ENCODE measurements around the gene CDK5RAP1.

Gene CDK5RAP1

DNA sequence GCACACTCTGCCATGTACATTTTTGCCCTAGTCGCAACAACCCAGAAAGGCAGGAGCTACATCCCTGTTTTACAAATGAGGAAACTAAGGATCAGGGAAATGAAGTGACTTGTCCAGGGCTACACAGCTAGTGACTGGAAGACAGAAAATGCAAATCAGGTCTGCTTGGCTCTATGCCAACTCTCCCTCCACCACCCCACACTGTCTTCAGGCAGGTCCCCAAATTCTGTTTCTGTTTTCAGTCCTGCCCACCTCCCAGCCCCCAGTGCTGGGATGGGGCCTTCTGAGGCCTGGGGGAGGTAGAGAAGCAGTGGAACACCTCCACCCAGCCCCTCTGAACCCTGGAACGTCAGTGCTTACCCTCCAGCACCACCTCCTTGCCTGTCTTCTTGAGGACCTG lies 37.2 kb upstream of the CDK5RAP1 start:
- H2BK15ac ChIP-seq (replicated peaks; ENCODE audit: low read depth) = no peak overlapping the region
- H2AK5ac ChIP-seq (ENCODE audit: low read length) = no peak overlapping the region
- no peak overlapping the region for H3K23ac ChIP-seq (ENCODE audit: low read length)
- H3K79me1 ChIP-seq (ENCODE audit: low read length) = no peaks in the 10 kb centered on the region
- no peaks in the 10 kb centered on the region for H3K36me3 ChIP-seq (ENCODE audit: control insufficient read depth, insufficient read depth, low read length)
- no peak overlapping the region for H3K56ac ChIP-seq (ENCODE audit: low read length)
- no peak overlapping the region for H3K4me2 ChIP-seq (ENCODE audit: low read length)
- no peak overlapping the region for H4K5ac ChIP-seq (ENCODE audit: low read length)
- H3K79me2 ChIP-seq (ENCODE audit: control insufficient read depth, insufficient read depth, low read length) = no peaks in the 10 kb centered on the region
- no peak overlapping the region for H2BK5ac ChIP-seq (ENCODE audit: low read length)
- no peak for DNase-seq
- H3K18ac ChIP-seq (ENCODE audit: low read length) = no peak overlapping the region
- H3K9ac ChIP-seq (ENCODE audit: low read length) = no peak overlapping the region
- H3K4me3 ChIP-seq (ENCODE audit: low read length) = no peak overlapping the region
- WGBS (ENCODE audit: extremely low coverage, insufficient coverage, low lambda C conversion rate) = no CpG with 5 or more reads among the region's 2 CpGs
- no peak overlapping the region for H2BK120ac ChIP-seq (ENCODE audit: low read depth, low read length)
- H3K27ac ChIP-seq (ENCODE audit: low read depth, low read length) = no peak overlapping the region
- H3K4me1 ChIP-seq (ENCODE audit: control insufficient read depth, low read depth, low read length) = no peaks in the 10 kb centered on the region
- H3K4ac ChIP-seq (ENCODE audit: low read depth, low read length) = no peak overlapping the region
- H4K8ac ChIP-seq (ENCODE audit: low read depth, low read length) = no peak overlapping the region
- no peaks in the 10 kb centered on the region for H3K27me3 ChIP-seq (ENCODE audit: insufficient read depth, low read length, poor library complexity)

DNA sequence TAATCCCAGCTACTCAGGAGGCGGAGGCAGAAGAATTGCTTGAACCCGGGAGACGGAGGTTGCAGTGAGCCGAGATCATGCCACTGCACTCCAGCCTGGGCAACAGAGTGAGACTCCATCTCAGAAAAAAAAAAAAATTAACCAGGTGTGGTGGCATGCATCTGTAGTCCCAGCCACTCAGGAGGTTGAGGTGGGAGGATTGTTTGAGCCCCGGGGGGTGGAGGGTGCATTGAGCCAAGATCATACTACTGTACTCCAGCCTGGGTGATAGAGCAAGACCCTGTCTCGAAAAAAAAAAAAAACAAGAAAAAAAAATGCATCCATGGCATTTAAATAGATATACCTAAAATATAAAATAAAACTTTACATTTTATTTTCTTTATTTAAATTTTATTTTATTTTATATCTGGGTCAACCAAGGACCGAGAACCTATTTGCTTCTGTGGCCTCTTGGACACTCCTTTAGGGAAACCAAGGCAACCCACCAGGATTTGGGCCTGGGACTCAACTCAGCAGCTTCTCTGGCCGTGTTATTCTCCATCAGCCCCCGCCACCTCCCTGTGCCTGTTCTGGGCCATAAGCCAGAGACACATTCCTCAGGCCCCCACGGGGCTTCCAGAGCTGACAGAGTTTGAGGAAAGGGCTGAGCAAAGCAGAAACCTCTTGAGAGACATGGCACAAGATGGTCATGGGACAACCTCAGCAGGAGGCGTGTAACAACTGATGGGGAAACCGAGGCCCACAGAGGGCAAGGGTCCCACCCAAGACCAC lies 36.0 kb upstream of the CDK5RAP1 start:
- DNase-seq = no peak
- Histone ChIP-seq H3K4ac (ENCODE audit: low read depth, low read length) (no peak overlapping the region), H2BK5ac (ENCODE audit: low read length) (no peak overlapping the region), H3K27ac (ENCODE audit: low read depth, low read length) (no peak overlapping the region), H3K18ac (ENCODE audit: low read length) (no peak overlapping the region), H2AK5ac (ENCODE audit: low read length) (no peak overlapping the region), H4K8ac (ENCODE audit: low read depth, low read length) (no peak overlapping the region), H3K4me1 (ENCODE audit: control insufficient read depth, low read depth, low read length) (no peaks in the 10 kb centered on the region), H3K27me3 (ENCODE audit: insufficient read depth, low read length, poor library complexity) (no peaks in the 10 kb centered on the region), H3K9ac (ENCODE audit: low read length) (no peak overlapping the region), H3K23ac (ENCODE audit: low read length) (no peak overlapping the region), H3K79me1 (ENCODE audit: low read length) (no peaks in the 10 kb centered on the region), H2BK15ac (replicated peaks; ENCODE audit: low read depth) (no peak overlapping the region), H3K79me2 (ENCODE audit: control insufficient read depth, insufficient read depth, low read length) (no peaks in the 10 kb centered on the region), H3K4me2 (ENCODE audit: low read length) (no peak overlapping the region), H4K5ac (ENCODE audit: low read length) (no peak overlapping the region), H3K36me3 (ENCODE audit: control insufficient read depth, insufficient read depth, low read length) (no peaks in the 10 kb centered on the region), H3K4me3 (ENCODE audit: low read length) (no peak overlapping the region), H2BK120ac (ENCODE audit: low read depth, low read length) (no peak overlapping the region), H3K56ac (ENCODE audit: low read length) (no peak overlapping the region)
- WGBS (ENCODE audit: extremely low coverage, insufficient coverage, low lambda C conversion rate) = no CpG with 5 or more reads among the region's 12 CpGs

DNA sequence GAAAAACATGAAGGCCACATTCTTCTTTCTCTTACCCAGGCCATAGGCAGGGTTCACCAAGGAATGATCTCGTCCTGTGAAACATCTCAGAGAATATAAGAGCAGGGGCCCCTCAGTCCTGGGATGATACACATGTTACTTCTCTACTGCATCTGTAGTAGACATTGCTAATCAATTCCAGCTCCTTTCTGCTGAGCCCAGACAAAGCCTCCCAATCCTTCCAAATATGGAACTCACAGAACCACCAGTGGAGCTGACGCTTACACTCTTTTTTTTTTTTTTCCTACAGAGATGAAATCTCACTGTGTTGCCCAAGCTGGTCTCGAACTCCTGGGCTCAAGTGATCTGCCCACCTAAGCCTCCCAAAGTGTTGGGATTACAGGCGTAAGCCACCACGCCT lies 33.1 kb upstream of the CDK5RAP1 start:
- Histone ChIP-seq H3K27ac (ENCODE audit: low read depth, low read length) (no peak overlapping the region), H3K4ac (ENCODE audit: low read depth, low read length) (no peak overlapping the region), H3K23ac (ENCODE audit: low read length) (no peak overlapping the region), H2BK120ac (ENCODE audit: low read depth, low read length) (no peak overlapping the region), H3K18ac (ENCODE audit: low read length) (no peak overlapping the region), H3K79me2 (ENCODE audit: control insufficient read depth, insufficient read depth, low read length) (no peaks in the 10 kb centered on the region), H4K8ac (ENCODE audit: low read depth, low read length) (no peak overlapping the region), H3K79me1 (ENCODE audit: low read length) (no peaks in the 10 kb centered on the region), H3K9ac (ENCODE audit: low read length) (no peak overlapping the region), H3K4me3 (ENCODE audit: low read length) (no peak overlapping the region), H4K5ac (ENCODE audit: low read length) (no peak overlapping the region), H3K36me3 (ENCODE audit: control insufficient read depth, insufficient read depth, low read length) (no peaks in the 10 kb centered on the region), H3K4me1 (ENCODE audit: control insufficient read depth, low read depth, low read length) (no peaks in the 10 kb centered on the region), H2BK15ac (replicated peaks; ENCODE audit: low read depth) (no peak overlapping the region), H3K4me2 (ENCODE audit: low read length) (no peak overlapping the region), H3K56ac (ENCODE audit: low read length) (no peak overlapping the region), H2AK5ac (ENCODE audit: low read length) (no peak overlapping the region), H2BK5ac (ENCODE audit: low read length) (no peak overlapping the region), H3K27me3 (ENCODE audit: insufficient read depth, low read length, poor library complexity) (no peaks in the 10 kb centered on the region)
- WGBS (ENCODE audit: extremely low coverage, insufficient coverage, low lambda C conversion rate) = no CpG with 5 or more reads among the region's 5 CpGs
- no peak for DNase-seq

DNA sequence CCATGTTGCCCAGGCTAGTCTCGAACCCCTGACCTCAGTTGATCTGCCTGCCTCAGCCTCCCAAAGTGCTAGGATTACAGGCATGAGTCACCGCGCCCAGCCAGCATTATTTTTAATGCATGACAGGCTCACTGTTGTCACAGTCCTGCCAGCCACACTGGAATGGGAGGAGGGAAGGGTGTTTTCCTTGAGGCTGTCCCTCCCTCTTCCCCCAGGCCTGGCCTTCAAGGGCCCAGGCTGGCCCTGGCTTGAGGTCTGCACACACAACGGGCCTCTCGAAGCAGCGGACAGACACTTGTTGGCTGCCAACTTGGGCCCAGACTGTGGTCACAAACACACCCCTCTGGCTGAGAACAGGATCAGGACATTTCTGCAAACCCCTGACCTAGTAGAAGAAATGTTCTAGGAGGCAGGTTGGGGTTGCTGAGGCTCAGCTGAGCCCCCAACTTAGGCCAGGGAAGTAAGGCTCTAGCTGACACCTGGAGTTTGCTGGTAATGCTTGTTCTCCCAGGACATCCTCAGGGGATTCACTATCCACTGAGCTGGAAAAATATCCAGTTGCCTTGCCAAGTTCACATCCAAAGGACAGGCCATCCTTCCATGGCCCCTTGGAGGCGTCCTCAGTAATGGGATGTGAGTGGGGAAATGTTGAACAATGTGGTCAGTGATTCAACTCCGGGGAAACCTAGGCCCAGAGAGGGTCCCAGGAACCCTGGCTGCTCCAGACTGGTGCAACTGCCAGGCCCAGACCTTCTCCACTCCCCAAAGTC lies 32.3 kb upstream of the CDK5RAP1 start:
- H2BK5ac ChIP-seq (ENCODE audit: low read length) = no peak overlapping the region
- no peak overlapping the region for H3K56ac ChIP-seq (ENCODE audit: low read length)
- H3K23ac ChIP-seq (ENCODE audit: low read length) = no peak overlapping the region
- no peak overlapping the region for H3K4me3 ChIP-seq (ENCODE audit: low read length)
- H4K8ac ChIP-seq (ENCODE audit: low read depth, low read length) = no peak overlapping the region
- H3K36me3 ChIP-seq (ENCODE audit: control insufficient read depth, insufficient read depth, low read length) = no peaks in the 10 kb centered on the region
- no peaks in the 10 kb centered on the region for H3K4me1 ChIP-seq (ENCODE audit: control insufficient read depth, low read depth, low read length)
- H3K9ac ChIP-seq (ENCODE audit: low read length) = no peak overlapping the region
- H3K18ac ChIP-seq (ENCODE audit: low read length) = no peak overlapping the region
- H3K4me2 ChIP-seq (ENCODE audit: low read length) = no peak overlapping the region
- no peak overlapping the region for H4K5ac ChIP-seq (ENCODE audit: low read length)
- no peak overlapping the region for H3K4ac ChIP-seq (ENCODE audit: low read depth, low read length)
- no CpG with 5 or more reads among the region's 8 CpGs for WGBS (ENCODE audit: extremely low coverage, insufficient coverage, low lambda C conversion rate)
- DNase-seq = no peak
- no peak overlapping the region for H2BK15ac ChIP-seq (replicated peaks; ENCODE audit: low read depth)
- no peak overlapping the region for H3K27ac ChIP-seq (ENCODE audit: low read depth, low read length)
- H2AK5ac ChIP-seq (ENCODE audit: low read length) = no peak overlapping the region
- no peaks in the 10 kb centered on the region for H3K27me3 ChIP-seq (ENCODE audit: insufficient read depth, low read length, poor library complexity)
- H3K79me1 ChIP-seq (ENCODE audit: low read length) = no peaks in the 10 kb centered on the region
- H2BK120ac ChIP-seq (ENCODE audit: low read depth, low read length) = no peak overlapping the region
- H3K79me2 ChIP-seq (ENCODE audit: control insufficient read depth, insufficient read depth, low read length) = no peaks in the 10 kb centered on the region

DNA sequence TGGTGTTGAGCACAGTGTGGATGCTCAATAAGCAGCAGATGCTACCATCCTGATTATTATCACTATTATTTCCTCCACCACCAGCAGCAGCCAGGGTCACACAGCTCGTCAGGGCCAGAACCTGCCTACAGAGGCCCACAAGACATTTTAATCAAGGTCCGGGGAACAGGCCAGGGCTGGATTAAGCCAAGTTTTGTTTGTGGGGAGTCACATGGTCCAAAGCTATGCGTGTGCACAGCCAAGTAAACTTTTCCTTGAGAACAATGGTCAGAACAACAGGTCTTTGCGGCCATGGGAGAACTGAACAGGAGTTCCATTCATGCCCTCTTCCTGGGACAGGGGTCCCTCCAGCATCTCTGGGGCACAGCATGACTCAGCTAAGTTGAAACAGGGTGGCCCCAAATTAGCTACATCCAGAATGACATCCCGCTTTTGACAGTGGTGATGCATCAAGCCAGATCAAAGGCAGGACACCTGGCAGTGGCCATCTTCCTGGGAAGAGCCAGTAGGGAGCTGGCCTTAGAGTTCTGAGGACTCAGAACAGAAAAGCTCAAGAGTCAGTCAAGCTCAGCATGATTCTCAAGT lies 30.6 kb upstream of the CDK5RAP1 start:
- H3K23ac ChIP-seq (ENCODE audit: low read length) = no peak overlapping the region
- H3K79me2 ChIP-seq (ENCODE audit: control insufficient read depth, insufficient read depth, low read length) = no peaks in the 10 kb centered on the region
- no peak overlapping the region for H3K4ac ChIP-seq (ENCODE audit: low read depth, low read length)
- no peak overlapping the region for H3K27ac ChIP-seq (ENCODE audit: low read depth, low read length)
- no peak for DNase-seq
- H3K36me3 ChIP-seq (ENCODE audit: control insufficient read depth, insufficient read depth, low read length) = no peaks in the 10 kb centered on the region
- no peak overlapping the region for H3K56ac ChIP-seq (ENCODE audit: low read length)
- no peak overlapping the region for H2AK5ac ChIP-seq (ENCODE audit: low read length)
- H3K18ac ChIP-seq (ENCODE audit: low read length) = no peak overlapping the region
- H3K4me3 ChIP-seq (ENCODE audit: low read length) = no peak overlapping the region
- no peak overlapping the region for H2BK15ac ChIP-seq (replicated peaks; ENCODE audit: low read depth)
- H3K9ac ChIP-seq (ENCODE audit: low read length) = no peak overlapping the region
- no peak overlapping the region for H4K8ac ChIP-seq (ENCODE audit: low read depth, low read length)
- H2BK120ac ChIP-seq (ENCODE audit: low read depth, low read length) = no peak overlapping the region
- no peaks in the 10 kb centered on the region for H3K27me3 ChIP-seq (ENCODE audit: insufficient read depth, low read length, poor library complexity)
- no peaks in the 10 kb centered on the region for H3K79me1 ChIP-seq (ENCODE audit: low read length)
- H4K5ac ChIP-seq (ENCODE audit: low read length) = no peak overlapping the region
- no CpG with 5 or more reads among the region's 5 CpGs for WGBS (ENCODE audit: extremely low coverage, insufficient coverage, low lambda C conversion rate)
- H3K4me2 ChIP-seq (ENCODE audit: low read length) = no peak overlapping the region
- H3K4me1 ChIP-seq (ENCODE audit: control insufficient read depth, low read depth, low read length) = no peaks in the 10 kb centered on the region
- H2BK5ac ChIP-seq (ENCODE audit: low read length) = no peak overlapping the region

Measured in mesendoderm (in vitro differentiated cells).